Measurements from ENCODE around the gene YWHAH. TPM values are rescaled to one million over a fixed set of nuclear protein-coding genes. Genes with fewer than 3 reads are reported as not detected.

The YWHAH gene
- 10 to 100 TPM; 41.9 to 62.4 TPM for total RNA-seq

DNA sequence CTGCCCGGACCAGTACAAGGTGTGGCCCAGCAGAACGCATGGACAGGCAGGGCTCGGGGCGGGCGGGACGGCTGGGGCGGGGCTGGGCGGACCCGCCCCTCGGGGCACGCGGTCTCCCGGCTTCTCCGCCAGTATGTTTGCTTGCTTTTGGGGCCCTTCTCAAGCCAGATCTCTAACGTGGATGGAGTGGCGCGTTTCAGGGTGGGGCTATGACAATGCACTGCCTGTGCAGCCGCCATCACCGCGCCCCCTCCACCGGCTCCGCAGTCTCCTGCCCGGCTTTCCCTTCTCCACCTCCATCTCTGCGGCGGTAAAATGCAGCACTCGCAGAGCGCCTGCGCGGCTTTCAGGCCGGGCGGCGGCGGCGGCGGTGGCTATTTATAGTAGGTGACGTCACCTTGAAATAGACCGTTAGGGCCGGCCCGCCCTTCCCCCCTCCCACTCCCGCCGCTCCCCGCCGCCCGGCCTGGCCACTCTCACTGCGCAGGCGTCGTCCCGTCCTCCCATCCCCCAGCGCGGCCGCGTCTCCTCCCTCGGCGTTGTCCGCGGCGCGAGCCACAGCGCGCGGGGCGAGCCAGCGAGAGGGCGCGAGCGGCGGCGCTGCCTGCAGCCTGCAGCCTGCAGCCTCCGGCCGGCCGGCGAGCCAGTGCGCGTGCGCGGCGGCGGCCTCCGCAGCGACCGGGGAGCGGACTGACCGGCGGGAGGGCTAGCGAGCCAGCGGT, at the start of gene YWHAH:
TSS of gene YWHAH (plus strand) at position 558 of the 722 bp plus-strand sequence. CDS start 199 bp downstream, outside the sequence.
- peak within 1 kb of the TSS; percentile 94 to 96 for H3K27ac ChIP-seq
- no peaks in the 10 kb centered on the region for H3K27me3 ChIP-seq (replicated peaks; ENCODE audit: insufficient read depth)
- H3K4me3 ChIP-seq: peak within 1 kb of the TSS; percentile 92 to 95
- no peaks in the 10 kb centered on the region for H3K4me1 ChIP-seq (replicated peaks)
- TF ChIP-seq POLR2A (IDR thresholded peaks at IDR 0.05) (peak; percentile 59), POLR2AphosphoS5 (IDR thresholded peaks at IDR 0.05) (peak; percentile 88)
- TF ChIP-seq, protein P1, sequence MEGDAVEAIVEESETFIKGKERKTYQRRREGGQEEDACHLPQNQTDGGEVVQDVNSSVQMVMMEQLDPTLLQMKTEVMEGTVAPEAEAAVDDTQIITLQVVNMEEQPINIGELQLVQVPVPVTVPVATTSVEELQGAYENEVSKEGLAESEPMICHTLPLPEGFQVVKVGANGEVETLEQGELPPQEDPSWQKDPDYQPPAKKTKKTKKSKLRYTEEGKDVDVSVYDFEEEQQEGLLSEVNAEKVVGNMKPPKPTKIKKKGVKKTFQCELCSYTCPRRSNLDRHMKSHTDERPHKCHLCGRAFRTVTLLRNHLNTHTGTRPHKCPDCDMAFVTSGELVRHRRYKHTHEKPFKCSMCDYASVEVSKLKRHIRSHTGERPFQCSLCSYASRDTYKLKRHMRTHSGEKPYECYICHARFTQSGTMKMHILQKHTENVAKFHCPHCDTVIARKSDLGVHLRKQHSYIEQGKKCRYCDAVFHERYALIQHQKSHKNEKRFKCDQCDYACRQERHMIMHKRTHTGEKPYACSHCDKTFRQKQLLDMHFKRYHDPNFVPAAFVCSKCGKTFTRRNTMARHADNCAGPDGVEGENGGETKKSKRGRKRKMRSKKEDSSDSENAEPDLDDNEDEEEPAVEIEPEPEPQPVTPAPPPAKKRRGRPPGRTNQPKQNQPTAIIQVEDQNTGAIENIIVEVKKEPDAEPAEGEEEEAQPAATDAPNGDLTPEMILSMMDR (IDR thresholded peaks at IDR 0.05): no peak
- WGBS: under 1% methylated on average over 49 of the region's 86 CpGs
- H3K9me3 ChIP-seq: no peaks in the 10 kb centered on the region
- H3K36me3 ChIP-seq: no peaks in the 10 kb centered on the region
- intact Hi-C loops (cut with DNase I): loop anchor here (2.0 to 10.0 kb wide), 2 partner anchors 195 to 279 kb away; partner anchors contain the start of gene PISD
- peak; percentile 94 for DNase-seq (ENCODE audit: low spot score)

DNA sequence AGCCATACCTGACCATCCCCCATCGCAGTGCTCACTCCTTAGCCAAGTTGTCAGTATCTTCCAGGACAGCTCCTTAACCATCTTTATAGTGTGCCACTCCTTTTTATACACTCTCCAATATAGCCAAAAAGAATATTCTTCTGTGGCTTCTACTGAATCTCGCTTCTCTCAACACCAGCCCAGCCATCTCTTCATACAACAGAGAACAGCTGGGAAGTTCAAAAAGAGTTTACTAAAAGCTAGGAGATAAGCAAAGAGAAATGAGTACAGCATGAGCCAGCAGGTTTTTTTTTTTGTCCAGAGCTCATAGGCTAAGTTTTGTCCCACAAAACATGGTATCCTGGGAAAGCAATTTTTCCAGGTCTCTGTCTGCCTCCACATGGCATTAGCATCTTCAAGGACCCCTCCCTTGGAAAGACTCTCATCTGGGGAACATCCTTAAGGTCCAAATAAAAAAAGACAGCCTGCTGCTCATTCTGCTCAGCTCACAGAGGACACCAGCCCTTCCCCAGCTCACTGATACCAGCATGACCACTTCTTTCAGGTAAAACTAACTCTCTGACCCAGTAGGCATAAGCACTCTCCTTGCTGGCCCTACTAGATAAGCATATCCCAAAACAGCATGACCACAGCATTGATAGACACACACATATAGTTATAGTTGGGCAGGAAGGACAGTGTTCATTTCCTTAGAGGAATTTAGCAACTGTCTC, 48.8 kb upstream of the YWHAH start:
- H3K27me3 ChIP-seq (replicated peaks; ENCODE audit: insufficient read depth): no peaks in the 10 kb centered on the region
- no peaks in the 10 kb centered on the region for H3K4me1 ChIP-seq (replicated peaks)
- H3K27ac ChIP-seq: no peak overlapping the region
- H3K9me3 ChIP-seq: no peaks in the 10 kb centered on the region
- TF ChIP-seq, protein P1 (IDR thresholded peaks at IDR 0.05): no peak
- no peak for TF ChIP-seq POLR2A (IDR thresholded peaks at IDR 0.05)
- TF ChIP-seq POLR2AphosphoS5 (IDR thresholded peaks at IDR 0.05): no peak
- H3K4me3 ChIP-seq: no peak overlapping the region
- H3K36me3 ChIP-seq: no peaks in the 10 kb centered on the region
- 71% methylated on average over 2 of the region's 2 CpGs for WGBS
- intact Hi-C loops (cut with DNase I): no loop called here
- no peak for DNase-seq (ENCODE audit: low spot score)

DNA sequence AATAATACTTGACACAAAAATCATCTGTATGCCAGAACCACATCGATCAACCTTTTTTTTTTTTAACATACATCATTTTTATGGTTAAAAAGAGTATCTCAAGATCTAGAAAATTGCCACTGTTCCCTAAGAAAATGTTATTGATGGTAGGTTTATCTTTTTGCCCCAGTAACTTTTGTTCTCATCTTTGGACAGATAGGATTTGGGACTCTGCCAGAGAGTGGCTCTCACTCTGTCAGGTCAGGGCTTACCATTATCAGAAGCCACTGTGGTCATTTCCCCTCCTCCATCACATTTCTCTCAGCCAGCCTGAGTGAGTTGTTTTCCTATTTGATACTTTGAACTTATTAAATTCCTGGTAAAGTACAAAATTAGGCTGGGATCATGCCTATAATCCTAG, 47.9 kb upstream of the YWHAH start:
- intact Hi-C loops (cut with DNase I): no loop called here
- Histone ChIP-seq H3K36me3 (no peaks in the 10 kb centered on the region), H3K27me3 (replicated peaks; ENCODE audit: insufficient read depth) (no peaks in the 10 kb centered on the region), H3K4me3 (no peak overlapping the region), H3K27ac (no peak overlapping the region), H3K9me3 (no peaks in the 10 kb centered on the region), H3K4me1 (replicated peaks) (no peaks in the 10 kb centered on the region)
- 79% methylated on average over 1 of the region's 1 CpG for WGBS
- DNase-seq (ENCODE audit: low spot score): no peak
- TF ChIP-seq POLR2A (IDR thresholded peaks at IDR 0.05) (no peak), POLR2AphosphoS5 (IDR thresholded peaks at IDR 0.05) (no peak)
- TF ChIP-seq, protein P1 (IDR thresholded peaks at IDR 0.05): no peak

DNA sequence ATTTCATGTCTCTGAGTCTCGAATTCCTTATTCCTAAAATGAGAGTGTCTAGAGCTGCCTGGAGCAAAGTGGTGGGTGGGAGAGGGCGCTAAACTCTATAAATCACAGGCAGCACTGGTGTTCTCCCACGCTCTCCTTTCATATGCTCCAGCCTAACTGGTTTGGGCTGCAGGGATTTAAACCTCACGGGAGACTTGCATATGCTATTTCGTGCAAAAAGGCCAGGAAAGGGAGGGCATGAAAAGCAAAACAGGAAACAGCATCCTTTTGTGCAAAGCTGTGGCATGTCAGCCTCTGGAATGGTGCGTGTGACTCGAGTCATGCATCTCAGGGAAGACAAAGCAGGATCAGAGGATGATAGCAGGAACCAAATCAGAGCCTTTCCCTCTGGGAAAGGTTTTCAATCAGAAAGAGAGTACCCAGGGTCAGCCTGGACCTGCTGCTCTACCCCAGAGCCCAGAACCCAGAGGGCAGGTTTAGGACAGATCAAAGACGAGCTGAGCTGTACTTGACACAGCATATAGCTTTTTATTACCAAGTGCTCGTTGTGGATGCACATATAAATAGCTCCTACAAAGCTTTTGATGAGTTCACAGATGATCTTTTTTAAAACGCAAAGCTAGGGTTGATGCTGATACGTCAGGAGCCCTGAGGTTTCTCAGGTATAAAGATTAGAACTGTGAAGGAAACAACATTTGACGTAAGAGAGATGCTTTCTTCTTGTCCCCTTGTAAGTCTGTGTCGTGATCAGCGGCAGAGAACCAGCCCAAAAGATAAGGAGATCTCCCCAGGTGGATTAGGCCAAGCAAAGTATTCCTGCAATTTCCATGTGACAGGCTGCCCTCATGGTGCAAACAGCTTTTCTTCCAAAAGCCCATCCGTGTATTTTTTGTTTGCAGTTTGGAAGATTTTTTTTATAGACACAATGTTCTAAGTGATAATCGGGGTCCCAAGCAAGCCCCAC, 46.2 kb upstream of the YWHAH start:
- Histone ChIP-seq H3K4me1 (replicated peaks) (no peaks in the 10 kb centered on the region), H3K9me3 (no peaks in the 10 kb centered on the region), H3K27ac (no peak overlapping the region), H3K27me3 (replicated peaks; ENCODE audit: insufficient read depth) (no peaks in the 10 kb centered on the region), H3K4me3 (no peak overlapping the region), H3K36me3 (no peaks in the 10 kb centered on the region)
- DNase-seq (ENCODE audit: low spot score): no peak
- TF ChIP-seq POLR2AphosphoS5 (IDR thresholded peaks at IDR 0.05): no peak
- no peak for TF ChIP-seq POLR2A (IDR thresholded peaks at IDR 0.05)
- intact Hi-C loops (cut with DNase I): no loop called here
- 55% methylated on average over 16 of the region's 16 CpGs for WGBS

DNA sequence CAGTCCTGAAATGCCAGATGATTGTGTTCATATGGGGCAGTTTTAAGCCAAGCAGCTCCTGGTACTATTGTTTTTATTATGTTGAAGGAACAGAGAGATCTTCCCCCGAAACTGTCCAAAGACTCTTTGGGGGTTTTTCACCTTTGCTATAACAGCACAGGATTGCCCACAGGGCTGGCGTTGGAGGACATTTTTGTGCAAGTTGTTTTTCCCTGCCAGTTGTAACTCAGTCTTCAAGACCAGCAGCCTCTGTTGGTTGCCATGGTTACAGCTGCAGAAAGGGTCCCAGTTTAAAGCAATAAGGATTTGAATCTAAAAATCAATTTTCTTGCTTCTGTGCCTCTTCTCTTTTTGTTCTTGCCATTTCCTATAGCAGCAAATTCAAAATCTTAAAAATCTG, 45.4 kb upstream of the YWHAH start:
- no peaks in the 10 kb centered on the region for H3K4me1 ChIP-seq (replicated peaks)
- 77% methylated on average over 2 of the region's 2 CpGs for WGBS
- H3K27me3 ChIP-seq (replicated peaks; ENCODE audit: insufficient read depth): no peaks in the 10 kb centered on the region
- TF ChIP-seq, protein P1 (IDR thresholded peaks at IDR 0.05): no peak
- TF ChIP-seq POLR2AphosphoS5 (IDR thresholded peaks at IDR 0.05) (no peak), POLR2A (IDR thresholded peaks at IDR 0.05) (no peak)
- H3K9me3 ChIP-seq: no peaks in the 10 kb centered on the region
- H3K36me3 ChIP-seq: no peaks in the 10 kb centered on the region
- H3K4me3 ChIP-seq: no peak overlapping the region
- DNase-seq (ENCODE audit: low spot score): no peak
- intact Hi-C loops (cut with DNase I): no loop called here
- no peak overlapping the region for H3K27ac ChIP-seq
